NCI-H460 (cell line): ENCODE data around the gene HSPA1B. TPM values are rescaled to one million over a fixed set of nuclear protein-coding genes. Genes with fewer than 3 reads are reported as not detected.
"Not testable (repeated sequence)": the region's sequence is repeated elsewhere in the genome, so short reads cannot be mapped to it uniquely, and the experiment has no call there.

Experiments used
- DNase-seq: peaks from one replicate; pipeline ENCODE4 v3.0.0-alpha.2; 2016; ENCODE audit warnings: low read depth; ENCODE audit errors: extremely low read depth
- polyA plus RNA-seq: library from polyadenylated mRNA; depleted of rRNA; stranded (reverse); fragments of >200 nt; gene quantifications from 2 replicates; pipeline ENCODE4 v1.2.3, GENCODE V29; 2014; cell fraction: nucleus; rRNA removed
- total RNA-seq: library from RNA; depleted of rRNA; stranded (reverse); fragments of >200 nt; shearing (Covaris generic); gene quantifications from 2 replicates; pipeline ENCODE4 v1.2.3, GENCODE V29; 2014; rRNA removed

Gene HSPA1B
- total RNA-seq: 58.3 and 60.4 TPM in 2 replicates
- polyA plus RNA-seq: 83.3 and 100 TPM in 2 replicates

DNA sequence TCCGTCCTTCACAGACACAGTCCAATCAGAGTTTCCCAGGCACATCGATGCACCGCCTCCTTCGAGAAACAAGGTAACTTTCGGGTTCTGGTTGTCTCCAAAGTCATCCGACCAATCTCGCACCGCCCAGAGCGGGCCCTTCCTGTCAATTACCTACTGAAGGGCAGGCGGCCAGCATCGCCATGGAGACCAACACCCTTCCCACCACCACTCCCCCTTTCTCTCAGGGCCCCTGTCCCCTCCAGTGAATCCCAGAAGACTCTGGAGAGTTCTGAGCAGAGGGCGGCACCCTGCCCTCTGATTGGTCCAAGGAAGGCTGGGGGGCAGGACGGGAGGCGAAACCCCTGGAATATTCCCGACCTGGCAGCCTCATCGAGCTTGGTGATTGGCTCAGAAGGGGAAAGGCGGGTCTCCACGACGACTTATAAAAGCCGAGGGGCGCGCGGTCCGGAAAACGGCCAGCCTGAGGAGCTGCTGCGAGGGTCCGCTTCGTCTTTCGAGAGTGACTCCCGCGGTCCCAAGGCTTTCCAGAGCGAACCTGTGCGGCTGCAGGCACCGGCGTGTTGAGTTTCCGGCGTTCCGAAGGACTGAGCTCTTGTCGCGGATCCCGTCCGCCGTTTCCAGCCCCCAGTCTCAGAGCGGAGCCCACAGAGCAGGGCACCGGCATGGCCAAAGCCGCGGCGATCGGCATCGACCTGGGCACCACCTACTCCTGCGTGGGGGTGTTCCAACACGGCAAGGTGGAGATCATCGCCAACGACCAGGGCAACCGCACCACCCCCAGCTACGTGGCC is at the start of gene HSPA1B:
Gene HSPA1B, plus strand, starts transcription at position 453 of the 794 bp plus-strand sequence. Its CDS starts 213 bp downstream, at position 666.
- DNase-seq: peak; percentile 99

DNA sequence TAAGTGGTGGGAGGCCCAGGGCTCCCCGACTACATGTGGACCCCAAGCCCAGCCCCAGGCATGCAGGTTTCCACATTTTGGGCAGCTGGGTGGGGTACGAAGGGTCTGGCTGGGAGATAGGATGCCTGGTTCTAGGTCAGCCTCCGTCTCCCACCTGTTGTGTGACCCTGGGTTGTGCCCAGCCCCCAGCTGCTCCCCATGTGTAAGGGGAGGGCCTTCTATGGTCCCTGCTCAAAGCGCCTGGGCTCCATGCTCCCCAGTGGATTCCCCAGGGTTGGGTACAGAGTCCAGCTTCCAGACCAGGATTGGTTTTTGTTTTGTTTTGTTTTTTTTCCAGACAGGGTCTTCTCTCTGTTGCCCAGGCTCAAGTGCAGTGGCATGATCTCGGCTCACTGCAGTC is 49.3 kb upstream of the HSPA1B start:
- DNase-seq: no peak

- DNase-seq: no peak
Measured at GRCh38 chr6:31778999-31779885, 48.3 kb upstream of the HSPA1B start.

GRCh38 chr6:31779908-31780307 is 47.6 kb upstream of the HSPA1B start:
- DNase-seq: no peak

DNA sequence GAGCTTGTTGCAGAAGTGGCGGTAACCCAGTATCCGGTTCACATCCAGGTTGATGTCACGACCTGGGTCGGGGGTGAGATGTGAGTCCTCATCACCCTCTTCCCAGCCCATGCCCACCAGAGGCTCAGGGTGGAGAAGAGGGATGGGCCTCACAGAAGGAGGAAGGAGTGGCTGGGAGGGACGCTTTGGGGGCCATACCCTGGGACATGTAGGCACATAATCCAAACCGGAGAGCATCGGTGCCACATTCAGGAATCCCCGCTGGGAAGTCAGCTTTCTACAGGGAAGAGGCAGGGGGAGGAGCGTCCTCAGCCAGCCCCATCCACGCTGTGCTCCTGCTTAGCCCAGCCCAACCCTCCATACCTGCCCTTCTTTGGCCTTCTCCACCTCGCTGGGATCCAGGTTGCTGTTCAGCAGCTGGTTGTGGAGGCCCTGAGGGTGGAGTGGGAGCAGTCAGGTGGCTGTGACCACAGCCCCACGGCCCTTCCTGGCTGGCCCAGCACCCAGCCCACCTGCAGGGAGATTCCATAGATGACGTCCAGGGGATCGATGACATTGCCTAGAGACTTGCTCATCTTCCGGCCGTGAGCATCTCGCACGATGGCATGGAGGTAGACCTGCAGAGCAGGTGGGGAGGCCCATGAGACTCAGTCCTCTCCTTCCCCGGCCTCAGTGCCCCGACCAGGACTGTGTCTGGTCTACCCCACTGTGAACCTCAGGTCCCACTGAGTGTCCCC is 46.9 kb upstream of the HSPA1B start:
- no peak for DNase-seq

DNA sequence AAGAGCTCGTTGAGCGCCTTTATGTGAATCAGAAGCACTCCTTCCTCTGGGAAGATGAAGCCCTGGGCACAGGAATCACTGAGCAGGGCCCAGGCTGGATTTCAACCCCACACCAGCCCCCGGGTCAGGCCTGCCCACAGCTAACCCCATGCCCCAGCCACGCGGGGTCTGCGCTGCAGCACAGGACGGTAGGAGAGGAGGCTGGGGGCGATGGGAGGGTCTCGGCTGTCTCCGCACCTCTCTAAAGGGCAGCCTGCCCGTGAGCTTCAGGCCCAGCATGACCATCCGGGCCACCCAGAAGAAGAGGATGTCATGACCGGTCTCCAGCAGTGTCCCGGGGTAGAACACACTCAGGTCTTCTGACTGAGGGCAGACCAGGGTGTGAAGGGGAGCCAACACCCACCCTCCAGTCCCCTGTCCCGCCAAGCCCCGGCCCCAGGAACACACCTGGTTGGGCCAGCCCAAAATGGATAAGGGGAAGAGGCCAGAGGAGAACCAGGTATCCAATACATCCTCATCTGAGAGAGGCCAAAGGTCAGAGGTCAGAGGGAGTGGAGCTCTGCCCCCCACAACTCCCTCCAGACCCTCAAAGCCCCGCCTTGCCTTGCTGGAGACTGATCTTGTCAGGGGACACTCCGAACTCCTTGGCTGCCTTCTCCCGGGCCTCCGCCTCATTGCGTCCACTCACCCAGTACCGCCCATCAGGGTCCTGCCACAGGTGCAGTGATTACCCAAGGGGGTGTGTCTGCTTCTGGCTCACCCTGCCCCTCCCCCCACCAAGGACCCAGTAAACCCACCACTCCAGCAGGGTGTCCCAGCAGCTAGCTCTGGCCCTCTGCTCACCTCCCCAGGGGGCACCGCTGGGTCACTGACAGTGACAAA is 46.1 kb upstream of the HSPA1B start:
- DNase-seq: no peak

DNA sequence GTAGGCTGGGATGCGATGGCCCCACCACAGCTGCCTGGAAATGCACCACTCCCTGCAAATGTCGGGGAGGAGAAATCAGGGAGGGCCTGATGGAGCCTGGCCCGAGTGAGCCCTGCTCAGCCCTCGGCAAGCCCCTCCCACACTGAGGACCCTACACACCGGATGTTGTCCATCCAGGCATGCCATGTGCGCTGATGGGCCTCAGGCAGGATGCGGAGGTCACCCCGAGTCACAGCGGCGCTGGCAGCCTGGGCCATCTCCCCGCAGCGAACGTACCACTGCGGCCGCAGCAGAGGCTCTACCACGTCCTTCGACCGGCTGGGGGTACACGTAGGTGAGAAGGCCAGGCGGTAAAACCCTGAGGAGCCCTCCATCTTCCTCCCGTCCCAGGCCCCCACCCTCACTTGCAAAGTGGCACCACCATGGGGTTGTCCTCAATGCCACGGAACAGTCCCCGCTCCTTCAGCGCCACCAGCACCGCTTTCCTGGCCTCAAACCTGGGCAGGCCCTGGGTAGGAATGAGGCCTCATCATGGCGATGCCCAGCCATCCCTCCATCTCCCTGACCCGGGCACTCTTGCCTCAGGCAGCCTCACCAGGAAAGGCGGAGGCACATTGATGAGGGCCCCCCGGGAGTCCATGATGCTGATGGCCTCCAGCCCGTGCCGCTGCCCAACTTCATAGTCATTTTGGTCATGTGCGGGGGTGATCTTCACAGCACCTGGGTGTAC is 45.2 kb upstream of the HSPA1B start:
- no peak for DNase-seq

DNA sequence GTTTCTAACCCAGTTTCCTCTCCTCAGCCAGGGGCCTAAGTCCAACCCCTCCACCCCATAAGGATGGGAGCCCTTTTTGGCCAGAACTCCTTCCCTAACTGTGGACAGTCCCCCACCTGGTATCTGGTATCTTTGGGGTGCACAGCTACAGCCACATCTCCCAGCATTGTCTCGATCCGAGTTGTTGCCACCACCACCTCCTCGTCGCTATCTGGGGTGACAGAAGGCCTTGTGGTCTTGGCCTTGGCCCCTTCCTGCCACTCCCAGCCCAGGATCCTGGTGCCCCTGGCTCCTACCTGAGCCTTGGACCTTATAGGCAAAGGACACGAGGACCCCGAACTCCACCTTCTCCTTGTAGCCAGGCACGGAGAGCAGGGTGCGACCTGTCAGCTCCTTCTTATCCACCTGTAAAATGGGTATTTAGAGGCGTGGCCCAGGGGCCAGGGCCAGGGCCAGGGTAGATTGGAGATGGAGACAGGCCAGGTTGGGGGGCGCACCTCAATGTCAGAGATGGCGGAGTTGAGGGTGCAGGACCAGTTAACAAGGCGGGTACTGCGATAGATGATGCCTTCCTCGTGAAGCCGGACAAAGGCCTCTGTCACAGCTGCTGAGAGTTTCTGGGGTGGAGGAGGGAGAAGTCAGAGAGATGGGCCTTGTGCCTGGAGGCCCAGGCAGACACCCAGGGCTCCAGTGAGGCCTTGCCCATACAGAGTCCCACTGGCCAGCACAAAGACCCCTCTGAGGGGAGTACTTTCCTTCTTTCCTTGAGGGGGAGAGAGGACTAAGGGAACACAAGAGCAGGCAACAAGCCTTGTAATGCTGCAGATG is 43.2 kb upstream of the HSPA1B start:
- DNase-seq: no peak

DNA sequence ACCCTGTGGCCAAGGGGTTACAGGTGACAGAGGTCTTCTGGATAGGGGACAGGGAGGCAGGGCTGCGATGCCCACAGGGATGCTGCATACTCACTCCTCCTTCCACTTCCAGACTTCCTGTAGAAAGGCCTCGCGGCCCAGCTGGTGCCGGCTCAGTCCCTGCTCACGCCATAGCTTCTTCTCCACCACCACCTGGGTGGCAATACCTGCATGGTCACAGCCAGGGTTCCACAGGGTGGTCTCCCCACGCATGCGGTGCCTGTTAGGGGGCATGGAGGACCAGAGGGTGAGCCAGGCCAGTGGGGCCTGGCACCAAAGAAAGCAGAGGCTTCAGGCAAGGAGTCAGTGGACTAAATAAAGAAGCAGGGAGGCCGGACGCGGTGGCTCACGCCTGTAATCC is 42.1 kb upstream of the HSPA1B start:
- no peak for DNase-seq

DNA sequence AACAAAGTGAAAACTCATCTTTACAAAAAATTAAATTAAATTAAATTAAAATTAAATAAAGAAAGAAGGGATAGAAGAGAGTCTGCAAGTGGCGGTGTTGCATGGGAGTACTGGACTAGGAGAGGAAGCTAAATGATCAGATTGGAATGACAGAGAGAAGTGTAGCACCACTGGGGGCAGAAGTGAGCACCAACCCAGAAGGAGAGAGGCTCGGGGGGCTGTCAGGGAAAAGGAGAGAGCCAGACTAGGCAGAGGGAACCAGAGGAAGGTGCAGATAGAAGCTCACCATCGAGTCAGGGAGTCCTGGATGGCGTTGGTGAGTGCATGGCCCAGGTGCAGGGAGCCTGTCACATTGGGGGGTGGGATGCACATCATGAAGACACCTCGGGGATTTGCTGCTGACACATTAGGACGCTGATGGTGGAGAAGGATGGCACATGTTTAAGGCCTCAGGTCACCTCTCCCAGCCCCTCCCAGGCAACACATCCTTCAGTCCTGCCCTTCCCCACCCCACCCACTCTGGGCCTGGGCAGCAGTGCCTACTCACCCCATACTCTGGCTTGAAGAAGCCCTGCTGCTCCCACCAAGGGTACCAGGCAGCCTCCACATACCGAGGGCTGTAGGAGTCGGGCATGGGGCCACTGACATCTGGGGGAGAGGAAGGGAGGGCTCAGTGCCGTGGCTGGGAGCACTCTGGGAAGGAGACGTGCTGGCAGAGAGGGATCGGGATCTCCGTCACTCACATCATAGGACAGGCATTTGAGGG is 36.0 kb upstream of the HSPA1B start:
- DNase-seq: peak; percentile 22

DNA sequence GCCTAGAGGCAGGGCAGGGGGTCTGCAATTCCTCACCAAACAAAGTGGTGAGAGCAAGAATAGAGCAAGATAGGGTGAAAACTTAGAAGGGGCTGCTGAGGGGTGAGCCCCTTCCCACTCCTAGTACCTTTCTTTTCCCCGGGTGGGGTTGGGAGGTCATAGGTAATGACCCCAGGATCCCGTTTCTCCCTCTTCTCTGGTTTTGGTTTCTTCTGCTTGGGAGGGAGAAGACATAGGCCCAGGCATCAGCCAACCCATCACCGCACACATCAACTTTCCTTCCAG is 35.5 kb upstream of the HSPA1B start:
- no peak for DNase-seq

DNA sequence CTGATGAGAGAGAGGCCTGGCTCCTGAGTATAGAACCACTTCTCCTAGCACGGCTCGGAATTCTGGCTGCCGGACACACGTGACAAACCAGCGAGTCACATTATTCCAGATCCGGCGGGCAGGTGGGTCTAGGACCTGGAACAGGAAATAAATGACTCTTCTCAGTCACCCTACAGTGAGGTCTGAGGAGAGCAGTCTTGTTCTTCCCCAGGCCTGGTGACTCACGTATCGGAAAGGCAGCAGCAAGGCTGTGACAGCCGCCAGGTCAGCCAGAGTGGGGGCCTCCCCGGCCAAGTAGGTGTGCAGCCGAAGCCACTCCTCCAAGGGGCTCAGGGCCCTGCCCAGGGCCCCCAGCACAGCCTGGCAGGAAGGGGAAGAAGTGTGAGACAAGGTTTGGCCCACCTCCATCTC is 34.8 kb upstream of the HSPA1B start:
- no peak for DNase-seq

DNA sequence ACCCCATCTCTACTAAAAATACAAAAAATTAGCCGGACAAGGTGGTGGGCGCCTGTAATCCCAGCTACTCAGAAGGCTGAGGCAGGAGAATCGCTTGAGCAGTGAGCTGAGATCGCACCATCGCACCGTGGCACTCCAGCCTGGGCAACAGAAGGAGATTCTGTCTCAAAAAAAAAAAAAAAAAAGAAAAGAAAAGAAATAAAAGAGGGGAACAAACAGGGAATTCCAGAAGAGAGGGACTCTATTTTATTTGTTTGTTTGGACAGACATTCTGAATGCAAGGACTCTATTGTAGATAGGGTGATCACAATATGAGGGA is 33.7 kb upstream of the HSPA1B start:
- not testable (repeated sequence) for DNase-seq

- no peak for DNase-seq
Measured at GRCh38 chr6:31794294-31794865, 33.2 kb upstream of the HSPA1B start.

- DNase-seq: no peak
Measured at GRCh38 chr6:31794866-31795615, 32.5 kb upstream of the HSPA1B start.

DNA sequence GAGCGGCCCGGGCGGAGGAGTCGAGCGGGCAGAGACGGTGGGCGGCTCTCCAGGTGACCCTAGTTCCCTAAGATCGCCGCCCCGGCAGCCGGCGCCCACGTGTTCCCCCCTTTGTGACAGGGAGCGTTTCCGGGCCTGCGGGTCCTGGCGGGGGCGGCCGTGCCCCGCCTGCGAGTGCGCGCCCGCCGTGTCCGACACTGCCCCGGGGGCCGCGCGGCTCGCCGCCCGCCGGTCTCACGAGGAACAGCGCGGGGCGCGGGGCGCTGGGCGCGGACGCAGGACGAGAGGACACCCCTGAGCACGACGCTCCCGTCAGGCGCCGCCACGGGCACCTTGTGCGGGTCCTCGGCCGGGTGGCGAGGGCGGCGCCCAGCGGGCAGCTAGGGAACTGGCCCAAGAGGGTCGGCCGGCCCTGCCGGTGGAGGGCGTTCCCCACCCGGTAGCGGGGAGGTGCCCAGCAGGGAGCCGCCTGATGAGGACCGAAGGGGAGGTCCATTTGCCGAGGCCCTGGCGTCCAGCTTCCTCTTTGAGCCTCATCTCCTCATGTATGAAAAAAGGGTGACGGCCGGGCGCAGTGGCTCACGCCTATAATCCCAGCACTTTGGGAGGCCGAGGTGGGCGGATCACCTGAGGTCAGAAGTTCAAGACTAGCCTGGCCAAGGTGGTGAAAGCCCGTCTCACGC is 31.8 kb upstream of the HSPA1B start, which contains the start of gene VARS1:
Gene VARS1, minus strand, starts transcription at position 137 of the 683 bp plus-strand sequence. CDS start 535 bp downstream, outside the sequence.
- DNase-seq: peak; percentile 83
